NCI-H1930 (cell line): Measurements from ENCODE around the gene MKX.

Experiments
- DNase-seq, 2 experiments: peaks; one replicate each; lab custom pipeline; 2025; lab: John Stamatoyannopoulos, UW

MKX gene, protein sequence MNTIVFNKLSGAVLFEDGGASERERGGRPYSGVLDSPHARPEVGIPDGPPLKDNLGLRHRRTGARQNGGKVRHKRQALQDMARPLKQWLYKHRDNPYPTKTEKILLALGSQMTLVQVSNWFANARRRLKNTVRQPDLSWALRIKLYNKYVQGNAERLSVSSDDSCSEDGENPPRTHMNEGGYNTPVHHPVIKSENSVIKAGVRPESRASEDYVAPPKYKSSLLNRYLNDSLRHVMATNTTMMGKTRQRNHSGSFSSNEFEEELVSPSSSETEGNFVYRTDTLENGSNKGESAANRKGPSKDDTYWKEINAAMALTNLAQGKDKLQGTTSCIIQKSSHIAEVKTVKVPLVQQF

GRCh38 chr10:27745732-27746396, at the start of gene MKX:
MKX (minus strand) TSS chr10:27745819; CDS start chr10:27743415, 2,404 bp downstream.
- no peak for DNase-seq

DNA sequence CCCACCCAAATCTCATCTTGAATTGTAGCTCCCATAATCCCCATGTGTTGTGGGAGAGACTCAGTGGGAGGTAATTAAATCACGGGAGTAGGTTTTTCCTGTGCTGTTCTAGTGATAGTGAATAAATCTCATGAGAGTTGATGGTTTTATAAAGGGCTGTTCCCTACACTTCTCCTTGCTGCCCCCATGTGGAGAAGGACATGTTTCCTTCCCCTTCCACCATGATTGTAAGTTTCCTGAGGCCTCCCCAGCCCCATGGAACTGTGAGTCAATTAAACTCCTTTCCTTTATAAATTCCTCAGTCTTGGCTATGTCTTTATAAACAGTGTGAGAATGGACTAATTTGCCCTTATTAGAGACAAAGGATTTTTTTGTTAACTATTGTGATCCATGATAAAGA, 48.5 kb upstream of the MKX start:
- DNase-seq: no peak

GRCh38 chr10:27792216-27792615, 46.6 kb upstream of the MKX start:
- no peak for DNase-seq

DNA sequence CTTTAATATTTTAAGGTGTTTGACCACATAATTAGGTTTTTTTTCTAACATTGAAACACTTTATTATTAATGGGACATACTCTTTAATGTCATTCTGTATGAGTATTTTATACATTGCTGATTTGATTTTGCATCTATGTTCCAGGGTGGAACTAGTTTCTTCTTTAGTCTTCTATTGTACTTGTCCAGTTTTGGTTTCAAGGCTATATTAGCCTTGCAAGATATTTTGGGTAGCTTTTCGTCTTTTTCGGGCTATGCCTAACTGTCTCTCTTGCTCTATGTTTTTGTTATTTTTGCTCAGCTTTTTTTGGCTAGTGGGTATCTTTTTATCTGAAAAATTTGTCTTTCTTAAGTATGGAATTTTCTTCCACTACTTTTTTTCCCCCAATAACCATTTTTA, 38.7 kb upstream of the MKX start:
- no peak for DNase-seq

GRCh38 chr10:27783660-27784059, 38.0 kb upstream of the MKX start:
- DNase-seq: peak in 1 of 2 experiments; percentile 0

DNA sequence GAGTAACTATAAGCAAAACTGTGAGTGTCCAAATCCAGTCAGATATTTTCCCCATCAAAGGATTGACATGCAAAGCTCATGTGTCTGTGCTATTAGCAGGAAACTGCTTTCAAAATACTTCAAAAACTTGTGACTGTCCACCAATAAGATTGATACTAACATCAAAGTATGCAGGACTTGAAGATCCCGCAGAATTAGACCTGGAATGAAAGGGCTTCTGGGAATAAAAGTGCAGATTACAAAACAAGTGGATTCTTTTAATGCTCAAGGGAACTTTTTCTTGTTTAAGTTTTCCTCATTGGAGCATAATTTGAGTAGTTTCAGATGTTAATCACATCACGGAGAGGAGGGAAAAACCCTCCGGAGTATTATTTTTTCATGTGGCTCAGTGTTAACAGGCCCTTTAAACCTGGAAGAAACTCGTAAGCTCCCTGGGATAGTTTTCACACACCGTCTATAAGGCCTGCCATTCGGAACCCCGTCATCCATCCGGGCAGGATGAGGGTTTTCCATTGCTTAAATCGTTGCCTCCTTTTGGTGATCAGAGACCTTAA, 33.9 kb upstream of the MKX start:
- no peak for DNase-seq

DNA sequence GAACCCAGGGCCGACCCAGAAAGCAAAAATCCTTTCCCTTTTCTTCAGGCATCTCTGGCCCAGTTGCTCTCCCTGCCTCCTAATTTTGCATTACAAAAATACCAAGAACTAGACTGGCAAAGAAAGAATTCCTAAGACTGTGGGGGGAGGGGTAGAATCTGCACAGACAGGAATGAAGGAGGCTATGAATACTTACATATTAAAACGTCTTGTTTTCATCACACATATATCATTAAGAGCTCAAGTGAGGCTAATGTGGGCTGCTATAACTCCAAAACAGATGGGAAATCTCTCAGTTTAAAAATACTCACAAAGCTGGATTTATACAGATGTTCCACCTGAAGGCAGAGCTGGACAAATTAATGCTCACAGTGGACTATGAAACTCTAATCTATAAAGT, 29.2 kb upstream of the MKX start:
- no peak for DNase-seq

DNA sequence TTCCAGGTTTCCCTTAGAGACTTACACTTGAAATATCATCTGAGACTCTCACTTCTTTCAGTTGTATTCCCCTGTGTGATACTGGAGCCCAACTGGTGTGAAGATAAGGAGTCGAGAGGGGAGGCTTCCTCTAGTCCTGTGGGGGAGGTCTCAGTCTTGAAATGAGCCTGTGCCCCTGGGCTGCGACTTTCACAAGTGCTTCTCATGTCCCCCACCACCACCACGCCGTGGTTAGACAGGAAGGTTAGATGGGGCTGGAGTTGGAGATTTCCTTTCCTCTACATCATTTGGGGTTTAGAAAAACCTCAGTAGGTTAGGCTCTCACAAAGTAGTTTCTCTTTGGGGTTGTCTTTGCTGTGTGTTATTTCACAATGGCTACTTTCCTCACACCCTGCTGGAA, 25.6 kb upstream of the MKX start:
- no peak for DNase-seq

DNA sequence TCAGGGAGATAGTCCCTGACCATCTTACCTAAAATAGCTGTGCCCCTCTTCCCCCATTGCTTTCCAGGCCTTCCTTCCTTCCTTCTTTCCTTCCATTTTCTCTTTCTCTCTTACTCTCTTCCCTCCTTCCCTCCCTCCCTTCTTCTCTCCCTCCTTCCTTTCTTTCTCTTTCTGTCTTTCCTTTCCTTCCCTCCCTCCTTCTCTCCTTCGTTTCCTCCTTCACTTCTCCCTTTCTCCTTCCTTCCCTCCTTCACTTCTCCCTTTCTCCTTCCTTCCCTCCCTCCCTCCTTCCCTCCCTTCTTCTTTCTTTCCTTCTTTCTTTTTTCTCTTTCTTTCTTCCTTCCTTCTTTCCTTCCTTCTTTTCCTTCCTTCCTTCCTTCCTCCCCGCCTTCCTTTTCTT, 24.6 kb upstream of the MKX start:
- DNase-seq: no peak

DNA sequence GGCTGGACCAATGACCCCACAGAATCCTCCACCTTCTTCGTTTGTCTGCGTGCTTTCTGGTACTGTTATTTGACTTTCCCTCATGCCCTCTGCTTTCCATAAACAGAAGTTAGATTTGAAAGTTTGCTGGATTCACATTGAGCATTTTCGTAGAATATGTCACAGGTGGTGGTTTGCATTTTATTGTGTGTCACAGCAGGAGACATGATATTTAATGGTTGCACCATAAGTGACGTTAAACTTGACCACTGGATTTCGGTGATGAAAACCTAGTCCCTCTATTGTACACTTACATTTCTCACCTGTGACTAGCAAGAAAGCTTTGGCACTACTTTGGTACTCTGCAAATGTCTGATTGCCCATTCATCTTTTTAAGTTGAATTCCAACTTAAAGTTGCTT, 15.2 kb upstream of the MKX start:
- no peak for DNase-seq

- no peak for DNase-seq
Measured at GRCh38 chr10:27759483-27760272, 14.1 kb upstream of the MKX start.

GRCh38 chr10:27752673-27753237, 7.1 kb upstream of the MKX start:
- DNase-seq: no peak

DNA sequence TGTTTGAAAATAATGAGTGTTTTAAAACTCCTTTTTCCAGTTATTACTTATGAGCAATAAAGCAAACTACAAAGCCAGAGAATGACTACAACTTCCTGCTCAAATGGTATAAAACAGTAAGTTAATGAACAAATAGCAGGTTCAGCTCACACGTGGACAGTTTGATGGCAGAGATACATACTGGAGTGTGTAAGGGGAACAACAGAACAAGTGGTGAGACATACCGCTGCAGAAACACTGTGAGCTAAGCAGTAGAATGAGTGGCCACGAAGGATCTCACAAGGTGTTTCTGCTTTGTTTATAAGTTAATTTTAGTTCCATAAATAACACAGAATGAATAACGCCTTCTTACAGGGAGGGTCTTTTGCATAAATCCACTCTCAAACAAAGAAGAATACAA, 3.0 kb upstream of the MKX start:
- no peak for DNase-seq

DNA sequence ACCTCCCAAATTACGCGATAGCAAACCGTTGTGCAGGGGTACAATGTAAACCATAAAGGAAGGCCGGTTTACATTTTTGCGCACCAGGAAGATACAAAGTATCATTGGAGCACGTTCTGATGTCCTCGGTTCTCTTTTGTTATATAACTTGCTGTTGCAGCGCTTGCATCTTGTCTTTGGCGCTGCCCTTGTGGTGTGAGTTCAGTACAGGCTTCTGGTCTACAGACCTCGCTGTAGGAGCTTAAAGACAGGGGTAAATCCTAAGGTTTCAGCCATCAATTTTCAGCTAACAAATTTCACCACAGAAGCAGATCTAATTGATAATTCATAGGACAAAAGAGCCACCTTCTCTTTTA, 1.5 kb upstream of the MKX start:
- DNase-seq: no peak

DNA sequence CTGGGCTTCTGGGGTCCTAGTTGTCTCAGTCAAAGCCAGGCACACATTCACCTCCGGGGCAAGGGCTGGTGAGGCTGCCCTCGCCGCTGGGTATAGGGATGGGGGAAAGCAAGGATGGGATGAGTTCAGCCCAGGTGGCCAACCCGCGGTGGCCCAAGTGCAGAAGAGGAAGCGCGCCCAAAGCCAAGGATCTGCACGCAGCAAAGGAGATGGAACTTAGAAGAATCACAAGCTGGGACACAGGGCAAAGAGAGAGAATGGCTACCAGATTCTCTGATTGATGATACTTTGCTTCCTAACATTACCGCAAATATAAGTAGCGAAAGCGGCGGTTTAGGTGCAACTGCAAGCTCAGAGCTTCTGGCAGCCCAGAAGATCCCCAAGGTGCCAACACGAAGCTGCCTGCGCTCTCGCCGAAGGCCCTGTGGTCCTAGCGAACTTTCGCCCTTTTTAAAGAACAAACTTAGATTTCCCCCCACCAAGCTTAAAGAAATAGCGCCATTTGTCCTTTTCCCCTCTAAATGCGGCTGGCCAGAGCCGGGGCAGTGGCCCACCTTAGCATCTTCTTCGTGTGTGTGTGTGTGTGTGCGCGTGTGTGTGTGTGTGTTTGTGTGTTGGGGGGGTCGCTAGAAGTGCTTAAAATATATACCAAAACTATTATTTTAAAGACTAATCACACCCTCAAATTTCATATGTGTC, 927 bp upstream of the MKX start:
- DNase-seq: no peak

- DNase-seq: no peak
Measured at GRCh38 chr10:27744802-27745731, 552 bp downstream of the MKX start.

GRCh38 chr10:27743877-27744801, 1.5 kb downstream of the MKX start:
- DNase-seq: no peak

GRCh38 chr10:27743012-27743876, 2.4 kb downstream of the MKX start:
- no peak for DNase-seq
